Activated naive CD8-positive, alpha-beta T cell (primary cell): Measurements from ENCODE around the gene ZCWPW1.
"Not testable (repeated sequence)": the region's sequence is repeated elsewhere in the genome, so short reads cannot be mapped to it uniquely, and the experiment has no call there.

Experiments used
- H3K27ac Mint-ChIP-seq: one replicate; pipeline ENCODE4 v1.8.0; 2021; ENCODE audit warnings: mixed read lengths
- H3K27me3 Mint-ChIP-seq: one replicate; pipeline ENCODE4 v1.8.0; 2021; ENCODE audit warnings: mixed read lengths
- H3K36me3 Mint-ChIP-seq: one replicate; pipeline ENCODE4 v1.8.0; 2021; ENCODE audit warnings: mixed read lengths
- H3K4me1 Mint-ChIP-seq: one replicate; pipeline ENCODE4 v1.8.0; 2021; ENCODE audit warnings: low read depth, mixed read lengths
- H3K4me3 Mint-ChIP-seq: one replicate; pipeline ENCODE4 v1.8.0; 2021; ENCODE audit warnings: mild to moderate bottlenecking, mixed read lengths
- H3K9me3 Mint-ChIP-seq: one replicate; pipeline ENCODE4 v1.8.0; 2021; ENCODE audit warnings: low read depth, mixed read lengths

ZCWPW1 gene

DNA sequence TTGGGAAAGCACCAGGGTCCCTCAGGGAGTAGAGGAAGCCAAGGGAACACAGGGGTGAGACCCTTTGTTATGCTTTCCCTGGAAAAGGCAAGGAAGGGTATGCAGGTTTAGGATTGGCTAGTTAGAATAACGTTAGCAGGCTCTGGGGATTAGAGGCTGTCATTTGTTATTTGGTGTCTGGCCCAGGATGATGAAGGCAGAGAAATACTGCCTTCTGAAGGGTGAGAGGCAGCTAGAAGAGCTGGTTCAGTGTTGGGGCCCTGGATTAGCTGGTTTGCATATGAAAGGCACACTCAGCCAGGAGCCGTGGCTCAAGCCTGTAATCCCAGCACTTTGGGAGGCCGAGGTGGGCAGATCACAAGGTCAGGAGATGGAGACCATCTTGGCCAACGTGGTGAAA lies 58.2 kb downstream of the ZCWPW1 start:
- H3K4me3 Mint-ChIP-seq, result no peak overlapping the region
- no peaks in the 10 kb centered on the region for H3K27me3 Mint-ChIP-seq
- peaks cover 54% of the 10 kb centered on the region for H3K4me1 Mint-ChIP-seq
- peaks cover 3% of the 10 kb centered on the region for H3K36me3 Mint-ChIP-seq
- H3K9me3 Mint-ChIP-seq, result no peaks in the 10 kb centered on the region
- H3K27ac Mint-ChIP-seq, result no peak overlapping the region

DNA sequence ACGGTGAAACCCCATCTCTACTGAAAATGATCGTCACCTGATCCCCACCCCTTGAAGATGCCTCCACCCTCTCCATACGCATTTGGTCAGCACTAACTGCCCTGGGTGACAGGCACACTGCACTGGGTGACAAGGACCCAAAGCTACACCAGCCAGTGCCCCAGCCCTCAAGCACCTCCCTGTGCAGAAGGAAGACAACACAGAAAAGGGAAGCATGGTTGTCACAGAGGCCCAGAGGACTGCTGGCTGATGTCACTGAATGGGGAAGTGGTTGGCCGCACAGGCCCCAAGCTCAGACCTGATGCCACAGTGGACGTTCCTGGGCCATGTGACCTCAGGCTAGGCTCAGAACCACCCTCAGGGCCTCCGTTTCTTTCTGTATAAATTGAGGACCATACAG lies 59.4 kb downstream of the ZCWPW1 start:
- H3K4me1 Mint-ChIP-seq, result peaks cover 50% of the 10 kb centered on the region
- H3K36me3 Mint-ChIP-seq, result peaks cover 3% of the 10 kb centered on the region
- H3K9me3 Mint-ChIP-seq, result no peaks in the 10 kb centered on the region
- H3K27me3 Mint-ChIP-seq, result no peaks in the 10 kb centered on the region
- peak overlapping the region; percentile 61 for H3K27ac Mint-ChIP-seq
- H3K4me3 Mint-ChIP-seq, result no peak overlapping the region

DNA sequence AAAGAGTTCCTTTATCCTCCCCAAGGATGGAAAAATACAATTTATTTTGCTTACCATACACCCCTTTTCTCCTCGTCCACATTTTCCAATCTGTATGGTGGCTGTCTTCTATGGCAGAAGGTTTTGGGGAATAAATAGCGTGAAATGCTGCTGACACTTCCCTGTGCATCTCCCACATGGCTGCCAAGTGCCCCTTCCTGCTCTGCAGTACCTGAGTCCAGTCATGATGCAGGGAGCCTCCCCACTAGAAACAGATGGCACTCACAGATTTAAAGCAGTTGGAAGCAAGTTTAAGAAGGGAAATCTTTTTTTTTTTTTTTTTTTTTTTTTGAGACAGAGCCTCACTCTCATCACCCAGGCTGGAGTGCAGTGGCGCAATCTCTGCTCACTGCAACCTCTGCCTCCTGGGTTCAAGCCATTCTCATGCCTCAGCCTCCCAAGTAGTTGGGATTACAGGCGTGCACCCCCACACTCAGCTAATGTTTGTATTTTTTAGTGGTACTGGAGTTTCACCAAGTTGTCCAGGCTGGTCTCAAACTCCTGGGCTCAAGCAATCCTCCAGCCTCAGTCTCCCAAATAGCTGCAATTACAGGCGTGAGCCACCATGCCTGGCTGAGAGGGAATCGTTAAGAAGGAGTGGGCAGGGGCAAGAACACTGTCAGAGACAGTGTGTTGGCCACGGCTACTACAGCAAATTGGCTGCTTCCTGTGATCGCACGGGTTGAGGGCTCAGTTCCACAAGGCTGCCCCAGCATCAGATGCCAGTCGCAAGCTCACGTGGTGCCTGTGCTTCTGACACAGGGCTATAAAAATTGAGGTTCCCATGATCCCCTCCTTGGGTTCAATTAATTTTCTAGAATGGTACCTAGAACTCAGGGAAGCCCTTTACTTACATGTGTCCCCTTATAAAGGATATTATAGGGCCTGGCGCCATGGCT lies 60.6 kb downstream of the ZCWPW1 start:
- H3K9me3 Mint-ChIP-seq, result no peaks in the 10 kb centered on the region
- no peak overlapping the region for H3K4me3 Mint-ChIP-seq
- H3K27ac Mint-ChIP-seq, result peak overlapping the region; percentile 64
- peaks cover 8% of the 10 kb centered on the region for H3K36me3 Mint-ChIP-seq
- H3K4me1 Mint-ChIP-seq, result peaks cover 48% of the 10 kb centered on the region
- no peaks in the 10 kb centered on the region for H3K27me3 Mint-ChIP-seq

DNA sequence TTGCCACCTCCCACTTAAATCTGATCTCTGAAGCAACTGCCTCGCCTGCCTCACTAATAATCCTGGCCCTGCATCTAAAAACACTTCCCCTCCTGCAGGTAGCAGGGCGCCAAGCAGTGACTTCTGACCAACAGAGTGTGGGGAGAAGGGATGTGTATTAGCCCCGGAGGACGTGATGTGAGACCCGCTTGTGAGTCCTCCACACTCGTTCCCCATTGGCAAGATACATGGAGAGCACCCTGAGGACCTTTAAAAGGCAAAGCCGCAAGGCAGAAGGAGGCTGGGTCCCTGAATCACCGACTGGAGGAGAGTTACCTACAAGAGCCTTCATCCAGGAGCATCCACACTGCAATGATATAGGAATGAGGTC lies 61.3 kb downstream of the ZCWPW1 start:
- Mint-ChIP-seq H3K27me3 (no peaks in the 10 kb centered on the region), H3K4me1 (peaks cover 44% of the 10 kb centered on the region), H3K4me3 (no peak overlapping the region), H3K27ac (peak overlapping the region; percentile 64), H3K9me3 (no peaks in the 10 kb centered on the region), H3K36me3 (peaks cover 9% of the 10 kb centered on the region)

DNA sequence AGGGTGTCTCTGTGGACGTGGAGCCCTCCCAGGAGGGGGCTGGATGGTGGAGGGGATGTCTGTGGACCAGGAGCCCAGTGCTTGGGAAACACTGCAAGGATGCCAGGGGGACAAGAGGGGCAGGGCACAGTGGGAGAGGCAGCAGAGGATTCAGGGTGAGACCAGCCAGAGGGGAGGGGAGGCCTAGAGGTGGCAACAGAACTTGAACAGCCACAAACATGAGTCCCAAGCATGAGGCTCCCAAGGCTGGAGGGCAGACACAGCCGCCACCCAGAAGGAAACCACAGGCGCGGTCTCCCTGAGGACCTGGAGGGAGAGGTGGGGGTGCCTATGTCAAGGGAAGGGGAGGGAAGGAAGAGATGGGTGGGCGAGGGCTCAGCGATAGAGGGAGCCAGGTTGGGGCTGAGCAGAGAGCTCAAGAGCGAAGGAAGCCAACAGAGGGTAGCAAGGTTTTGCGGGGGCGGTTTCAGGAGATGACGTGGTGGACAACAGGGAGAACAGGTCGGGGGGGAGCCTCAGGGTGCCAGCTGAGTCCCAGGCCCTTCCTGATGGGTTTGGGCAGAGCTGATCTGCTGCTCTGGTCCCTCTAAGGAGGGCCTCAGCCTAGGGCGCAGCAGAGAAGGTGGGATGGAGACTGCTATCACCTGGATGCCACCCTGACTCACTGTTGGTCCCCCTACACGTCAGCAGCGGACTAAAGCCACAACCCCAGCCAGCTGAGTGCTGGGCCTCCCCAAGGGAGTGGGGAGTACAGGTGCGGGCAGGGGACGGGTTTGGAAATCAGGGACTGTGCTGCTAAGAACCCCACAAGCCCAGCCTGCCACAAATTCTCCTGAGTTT lies 61.9 kb downstream of the ZCWPW1 start:
- H3K36me3 Mint-ChIP-seq, result peaks cover 12% of the 10 kb centered on the region
- no peaks in the 10 kb centered on the region for H3K27me3 Mint-ChIP-seq
- H3K4me3 Mint-ChIP-seq, result peak overlapping the region; percentile 23
- H3K27ac Mint-ChIP-seq, result peak overlapping the region; percentile 91
- peaks cover 40% of the 10 kb centered on the region for H3K4me1 Mint-ChIP-seq
- H3K9me3 Mint-ChIP-seq, result no peaks in the 10 kb centered on the region

DNA sequence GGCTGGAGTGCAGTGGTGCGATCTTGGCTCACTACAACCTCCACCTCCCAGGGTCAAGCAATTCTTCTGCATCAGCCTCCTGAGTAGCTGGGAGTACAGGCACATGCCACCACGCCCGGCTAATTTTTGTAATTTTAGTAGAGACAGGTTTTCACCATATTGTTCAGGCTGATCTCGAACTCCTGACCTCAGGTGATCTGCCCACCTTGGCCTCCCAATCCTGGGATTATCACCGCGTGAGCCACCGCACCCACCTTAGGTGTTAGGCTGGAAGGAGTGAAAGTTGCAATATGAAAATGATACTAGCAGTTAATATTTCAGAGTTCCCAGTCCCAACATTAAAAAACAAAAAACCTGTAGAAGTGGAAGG lies 62.5 kb downstream of the ZCWPW1 start:
- H3K9me3 Mint-ChIP-seq, H3K27me3 Mint-ChIP-seq: not testable (repeated sequence)
- H3K4me1 Mint-ChIP-seq, result peaks cover 34% of the 10 kb centered on the region
- peaks cover 12% of the 10 kb centered on the region for H3K36me3 Mint-ChIP-seq
- peak overlapping the region; percentile 91 for H3K27ac Mint-ChIP-seq
- peak overlapping the region; percentile 20 for H3K4me3 Mint-ChIP-seq

DNA sequence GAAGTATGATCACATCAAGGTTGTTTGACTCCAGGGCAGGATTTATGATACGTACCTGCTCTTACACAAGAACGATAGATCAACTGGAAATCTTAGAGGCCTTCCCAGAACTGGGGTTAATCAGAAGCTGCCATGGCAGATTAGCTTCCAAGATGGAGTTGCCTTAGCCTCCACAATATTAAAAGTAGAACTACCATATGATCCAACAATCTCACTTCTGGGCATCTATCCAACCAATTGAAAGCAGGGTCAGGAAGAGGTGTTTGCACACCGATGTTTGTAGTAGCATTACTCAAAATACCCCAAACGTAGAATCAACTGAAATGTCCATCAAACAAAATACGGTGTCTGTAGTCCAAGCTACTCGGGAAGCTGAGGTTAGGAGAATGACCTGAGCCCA lies 64.0 kb downstream of the ZCWPW1 start:
- H3K4me1 Mint-ChIP-seq, result peaks cover 31% of the 10 kb centered on the region
- peak overlapping the region; percentile 7 for H3K27ac Mint-ChIP-seq

DNA sequence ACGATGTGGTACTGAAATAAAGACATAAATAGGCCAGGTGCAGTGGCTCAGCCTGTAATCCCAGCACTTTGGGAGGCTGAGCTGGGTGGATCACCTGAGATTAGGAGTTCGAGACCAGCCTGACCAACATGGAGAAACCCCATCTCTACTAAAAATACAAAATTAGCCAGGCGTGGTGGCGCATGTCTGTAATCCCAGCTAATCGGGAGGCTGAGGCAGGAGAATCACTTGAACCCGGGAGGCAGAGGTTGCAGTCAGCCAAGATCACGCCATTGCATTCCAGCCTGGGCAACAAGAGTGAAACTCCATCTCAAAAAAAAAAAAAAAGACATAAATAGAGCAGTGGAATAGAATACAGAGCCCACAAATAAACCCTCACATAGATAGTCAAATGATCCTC lies 64.7 kb downstream of the ZCWPW1 start:
- peaks cover 18% of the 10 kb centered on the region for H3K36me3 Mint-ChIP-seq
- H3K4me3 Mint-ChIP-seq, H3K27ac Mint-ChIP-seq, H3K27me3 Mint-ChIP-seq, H3K9me3 Mint-ChIP-seq: not testable (repeated sequence)
- peaks cover 31% of the 10 kb centered on the region for H3K4me1 Mint-ChIP-seq

More for the DNA sequence above, 64.0 kb downstream of the ZCWPW1 start:
- Mint-ChIP-seq H3K9me3 (no peaks in the 10 kb centered on the region), H3K27me3 (no peaks in the 10 kb centered on the region), H3K4me3 (no peak overlapping the region), H3K36me3 (peaks cover 18% of the 10 kb centered on the region)

DNA sequence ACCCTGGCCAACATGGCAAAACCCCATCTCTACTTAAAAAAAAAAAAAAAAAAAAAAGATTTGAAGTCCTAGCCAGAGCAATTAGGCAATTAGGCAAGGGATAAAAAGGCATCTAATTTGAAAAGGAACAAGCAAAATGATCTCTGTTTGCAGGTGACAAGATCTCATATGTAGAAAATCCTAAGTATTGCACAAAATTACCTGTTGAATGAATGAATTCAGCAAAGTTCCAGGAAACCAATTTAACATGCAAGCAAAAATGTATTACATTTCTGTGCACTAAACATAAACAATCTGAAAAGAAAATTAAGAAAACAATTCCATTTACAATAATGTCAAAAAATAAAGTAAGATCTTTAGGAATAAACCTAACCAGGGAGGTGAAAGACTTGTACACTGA lies 65.4 kb downstream of the ZCWPW1 start:
- peaks cover 29% of the 10 kb centered on the region for H3K4me1 Mint-ChIP-seq
- no peak overlapping the region for H3K4me3 Mint-ChIP-seq
- no peaks in the 10 kb centered on the region for H3K27me3 Mint-ChIP-seq
- H3K27ac Mint-ChIP-seq, result no peak overlapping the region
- H3K36me3 Mint-ChIP-seq, result peaks cover 18% of the 10 kb centered on the region
- H3K9me3 Mint-ChIP-seq, result no peaks in the 10 kb centered on the region

DNA sequence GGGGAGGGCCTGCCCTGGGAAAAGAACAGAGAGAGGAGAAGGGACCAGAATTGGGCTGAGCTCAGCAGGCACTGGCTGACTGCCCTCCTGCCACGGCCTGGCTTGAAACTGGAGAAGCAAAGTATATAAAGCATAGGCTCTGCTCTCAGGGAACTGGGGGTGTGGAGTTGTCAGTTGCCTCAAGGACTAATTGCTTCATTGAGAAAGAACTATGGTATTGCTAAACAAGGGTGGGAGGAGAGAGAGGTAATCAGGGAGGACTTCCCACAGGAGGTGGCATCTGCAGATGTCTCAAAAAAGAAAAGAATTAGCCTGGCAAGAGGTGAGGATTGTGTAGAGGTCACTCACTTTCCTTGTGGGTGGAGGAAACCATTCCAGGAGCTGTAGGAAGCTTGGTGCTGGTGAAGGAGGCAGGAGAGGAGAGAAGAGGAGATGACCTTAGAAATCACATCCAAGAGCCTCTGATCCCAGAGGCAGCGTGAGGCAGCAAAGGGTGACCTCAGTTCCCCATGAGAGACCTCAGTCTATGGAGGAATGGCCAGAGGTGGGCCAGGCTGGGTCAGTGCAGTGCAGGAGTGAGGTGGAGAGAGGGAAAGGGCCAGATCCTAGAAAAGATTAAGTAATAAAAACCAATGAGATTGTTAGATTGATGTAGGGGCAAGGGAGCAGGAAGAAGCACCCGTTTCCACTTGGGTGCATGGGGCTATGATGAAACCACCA lies 68.2 kb downstream of the ZCWPW1 start:
- Mint-ChIP-seq H3K27me3 (no peaks in the 10 kb centered on the region), H3K4me3 (no peak overlapping the region), H3K36me3 (peaks cover 15% of the 10 kb centered on the region), H3K9me3 (no peaks in the 10 kb centered on the region), H3K27ac (peak overlapping the region; percentile 41), H3K4me1 (peaks cover 4% of the 10 kb centered on the region)

DNA sequence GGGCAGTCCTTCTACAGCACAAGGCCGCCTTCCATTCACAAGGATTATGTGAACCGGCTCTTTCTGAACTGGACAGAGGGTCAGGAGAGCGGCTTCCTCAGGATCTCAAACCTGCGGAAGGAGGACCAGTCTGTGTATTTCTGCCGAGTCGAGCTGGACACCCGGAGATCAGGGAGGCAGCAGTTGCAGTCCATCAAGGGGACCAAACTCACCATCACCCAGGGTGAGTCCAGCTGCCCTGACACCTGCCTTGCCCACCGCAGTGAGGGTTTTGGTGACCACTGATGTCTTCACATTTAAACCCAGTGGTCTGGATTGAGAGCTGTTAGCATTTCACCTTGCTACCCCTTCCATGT lies 69.7 kb downstream of the ZCWPW1 start:
- no peak overlapping the region for H3K27ac Mint-ChIP-seq

DNA sequence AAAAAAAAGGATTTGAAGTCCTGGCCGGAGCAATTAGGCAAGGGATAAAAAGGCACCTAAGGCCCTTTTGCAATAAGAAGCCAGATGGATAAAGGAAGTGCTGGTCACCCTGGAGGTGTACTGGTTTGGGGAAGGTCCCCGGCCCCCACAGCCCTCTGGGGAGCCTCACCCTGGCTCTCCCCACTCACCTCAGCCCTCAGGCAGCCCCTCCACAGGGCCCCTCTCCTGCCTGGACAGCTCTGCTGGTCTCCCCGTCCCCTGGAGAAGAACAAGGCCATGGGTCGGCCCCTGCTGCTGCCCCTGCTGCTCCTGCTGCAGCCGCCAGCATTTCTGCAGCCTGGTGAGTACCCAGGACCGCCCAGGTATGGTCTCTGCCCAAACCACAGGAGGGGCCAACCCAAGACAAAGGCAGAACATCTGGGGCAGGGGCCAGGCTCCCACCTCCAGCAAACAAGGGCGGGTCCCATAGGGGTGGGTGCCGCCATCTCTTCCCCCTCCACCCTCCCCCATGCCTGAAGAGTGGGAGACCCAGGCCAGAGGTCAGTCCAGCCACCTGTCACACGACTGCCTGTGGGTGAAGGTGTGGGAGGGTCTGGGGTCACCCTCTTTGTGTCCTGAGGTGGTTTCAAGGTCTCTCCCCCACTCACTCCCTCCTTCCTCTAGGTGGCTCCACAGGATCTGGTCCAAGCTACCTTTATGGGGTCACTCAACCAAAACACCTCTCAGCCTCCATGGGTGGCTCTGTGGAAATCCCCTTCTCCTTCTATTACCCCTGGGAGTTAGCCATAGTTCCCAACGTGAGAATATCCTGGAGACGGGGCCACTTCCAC lies 70.3 kb downstream of the ZCWPW1 start, which contains the start of gene PILRB:
Gene PILRB (plus strand): TSS at position 91 of the 830 bp plus-strand sequence. CDS start 186 bp downstream, at position 277.
- peak within 1 kb of the TSS; percentile 34 for H3K27ac Mint-ChIP-seq
- peaks cover 12% of the 10 kb centered on the region for H3K4me1 Mint-ChIP-seq
- peaks cover 14% of the 10 kb centered on the region for H3K36me3 Mint-ChIP-seq
- H3K4me3 Mint-ChIP-seq, result no peak within 1 kb of the TSS
- no peaks in the 10 kb centered on the region for H3K9me3 Mint-ChIP-seq
- no peaks in the 10 kb centered on the region for H3K27me3 Mint-ChIP-seq

More for the DNA sequence above, 69.7 kb downstream of the ZCWPW1 start:
- Mint-ChIP-seq H3K9me3 (no peaks in the 10 kb centered on the region), H3K4me1 (peaks cover 6% of the 10 kb centered on the region), H3K4me3 (no peak overlapping the region), H3K27me3 (no peaks in the 10 kb centered on the region), H3K36me3 (peaks cover 15% of the 10 kb centered on the region)

DNA sequence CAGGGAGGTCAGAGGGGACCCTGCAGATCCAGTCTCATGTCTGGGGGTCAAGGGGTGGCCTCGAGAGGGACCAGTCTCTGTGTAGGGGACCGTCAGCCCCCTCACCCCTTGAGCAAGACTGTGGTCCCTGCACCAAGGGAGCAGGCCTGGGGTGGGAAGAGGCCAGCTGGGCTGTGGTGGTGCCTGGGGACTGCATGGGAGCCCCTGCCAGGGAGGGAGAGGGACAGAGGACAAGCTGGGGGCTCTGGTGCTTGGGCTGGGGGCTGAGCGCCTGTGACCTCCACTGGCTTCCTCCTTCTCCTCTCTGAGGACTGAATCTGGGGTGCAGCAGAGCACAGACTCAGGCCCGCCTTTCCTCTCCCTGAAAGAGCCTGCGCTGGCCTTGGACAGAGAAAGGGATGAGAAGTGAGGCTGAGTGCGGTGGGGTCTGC lies 71.4 kb downstream of the ZCWPW1 start:
- Mint-ChIP-seq H3K27me3 (no peaks in the 10 kb centered on the region), H3K9me3 (no peaks in the 10 kb centered on the region), H3K36me3 (peaks cover 11% of the 10 kb centered on the region), H3K4me1 (peaks cover 16% of the 10 kb centered on the region), H3K4me3 (no peak overlapping the region), H3K27ac (peak overlapping the region; percentile 34)

DNA sequence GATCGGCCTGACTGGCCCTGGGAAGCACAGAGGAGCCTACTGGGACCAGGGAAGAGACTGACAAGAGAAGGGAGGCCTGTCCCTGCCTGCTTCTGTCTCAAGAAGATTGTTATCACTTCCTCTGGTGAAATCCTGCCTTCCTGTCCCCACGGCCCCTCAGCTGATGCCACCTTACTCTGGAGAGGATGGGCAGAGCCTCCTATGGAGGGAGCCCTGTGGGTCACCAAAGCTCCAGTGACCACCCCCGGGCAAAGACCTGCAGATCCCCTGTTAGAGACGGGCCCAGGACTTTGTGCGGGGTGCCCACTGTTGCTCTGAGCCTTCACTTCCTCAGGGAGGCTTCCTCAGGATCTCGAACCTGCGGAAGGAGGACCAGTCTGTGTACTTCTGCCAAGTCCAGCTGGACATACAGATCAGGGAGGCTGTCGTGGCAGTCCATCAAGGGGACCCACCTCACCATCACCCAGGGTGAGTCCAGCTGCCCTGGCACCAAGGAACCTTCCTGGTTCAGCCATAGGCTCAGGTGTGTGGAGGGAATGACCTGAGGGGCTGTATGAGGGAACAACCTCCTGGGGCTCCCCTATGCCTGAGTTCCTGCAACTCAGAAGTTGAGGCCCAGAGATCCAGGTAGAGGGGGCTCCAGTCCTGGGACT lies 72.0 kb downstream of the ZCWPW1 start:
- no peaks in the 10 kb centered on the region for H3K27me3 Mint-ChIP-seq
- no peaks in the 10 kb centered on the region for H3K9me3 Mint-ChIP-seq
- H3K36me3 Mint-ChIP-seq, result peaks cover 8% of the 10 kb centered on the region
- no peak overlapping the region for H3K27ac Mint-ChIP-seq
- H3K4me3 Mint-ChIP-seq, result no peak overlapping the region
- peaks cover 20% of the 10 kb centered on the region for H3K4me1 Mint-ChIP-seq
